GM21381 (cell line): ENCODE data around the gene MRFAP1L1.
"Not testable (repeated sequence)": the region's sequence is repeated elsewhere in the genome, so short reads cannot be mapped to it uniquely, and the experiment has no call there.

ENCODE experiments used
- ATAC-seq: cut with Tn5 transposase; IDR thresholded peaks from one replicate; pipeline ENCODE4 v1.9.1; 2021; ENCODE audit warnings: mild to moderate bottlenecking, moderate library complexity; ENCODE audit not compliant: unreplicated experiment

MRFAP1L1 gene

GRCh38 chr4:6734165-6734786 is 24.6 kb upstream of the MRFAP1L1 start:
- no peak for ATAC-seq

- ATAC-seq = no peak
Observed at GRCh38 chr4:6733358-6734164, 23.9 kb upstream of the MRFAP1L1 start.

GRCh38 chr4:6732441-6733357 is 23.0 kb upstream of the MRFAP1L1 start:
- no peak for ATAC-seq

- ATAC-seq = no peak
Observed at GRCh38 chr4:6731780-6732179, 22.1 kb upstream of the MRFAP1L1 start.

GRCh38 chr4:6731318-6731675 is 21.6 kb upstream of the MRFAP1L1 start:
- ATAC-seq = no peak

GRCh38 chr4:6730603-6731317 is 21.1 kb upstream of the MRFAP1L1 start:
- ATAC-seq = no peak

- no peak for ATAC-seq
Observed at GRCh38 chr4:6728320-6729029, 18.8 kb upstream of the MRFAP1L1 start.

GRCh38 chr4:6727943-6728250 is 18.2 kb upstream of the MRFAP1L1 start:
- ATAC-seq = no peak

GRCh38 chr4:6727081-6727942 is 17.6 kb upstream of the MRFAP1L1 start:
- no peak for ATAC-seq

- ATAC-seq = not testable (repeated sequence)
Observed at GRCh38 chr4:6725427-6725961, 15.8 kb upstream of the MRFAP1L1 start.

GRCh38 chr4:6724421-6725111 is 14.9 kb upstream of the MRFAP1L1 start:
- ATAC-seq = no peak

GRCh38 chr4:6723851-6724250 is 14.2 kb upstream of the MRFAP1L1 start:
- ATAC-seq = no peak

GRCh38 chr4:6722891-6723290 is 13.2 kb upstream of the MRFAP1L1 start:
- no peak for ATAC-seq

GRCh38 chr4:6721121-6721520 is 11.5 kb upstream of the MRFAP1L1 start:
- no peak for ATAC-seq

GRCh38 chr4:6720202-6720699 is 10.6 kb upstream of the MRFAP1L1 start:
- no peak for ATAC-seq

- ATAC-seq = no peak
Observed at GRCh38 chr4:6719611-6720179, 10.0 kb upstream of the MRFAP1L1 start.

GRCh38 chr4:6718932-6719610 is 9.4 kb upstream of the MRFAP1L1 start:
- ATAC-seq = no peak
